ENCODE results near the gene EVX2. TPM values are rescaled to one million over a fixed set of nuclear protein-coding genes. Genes with fewer than 3 reads are reported as not detected.

EVX2 gene
- total and polyA plus RNA-seq, 8 donors: not detected

DNA sequence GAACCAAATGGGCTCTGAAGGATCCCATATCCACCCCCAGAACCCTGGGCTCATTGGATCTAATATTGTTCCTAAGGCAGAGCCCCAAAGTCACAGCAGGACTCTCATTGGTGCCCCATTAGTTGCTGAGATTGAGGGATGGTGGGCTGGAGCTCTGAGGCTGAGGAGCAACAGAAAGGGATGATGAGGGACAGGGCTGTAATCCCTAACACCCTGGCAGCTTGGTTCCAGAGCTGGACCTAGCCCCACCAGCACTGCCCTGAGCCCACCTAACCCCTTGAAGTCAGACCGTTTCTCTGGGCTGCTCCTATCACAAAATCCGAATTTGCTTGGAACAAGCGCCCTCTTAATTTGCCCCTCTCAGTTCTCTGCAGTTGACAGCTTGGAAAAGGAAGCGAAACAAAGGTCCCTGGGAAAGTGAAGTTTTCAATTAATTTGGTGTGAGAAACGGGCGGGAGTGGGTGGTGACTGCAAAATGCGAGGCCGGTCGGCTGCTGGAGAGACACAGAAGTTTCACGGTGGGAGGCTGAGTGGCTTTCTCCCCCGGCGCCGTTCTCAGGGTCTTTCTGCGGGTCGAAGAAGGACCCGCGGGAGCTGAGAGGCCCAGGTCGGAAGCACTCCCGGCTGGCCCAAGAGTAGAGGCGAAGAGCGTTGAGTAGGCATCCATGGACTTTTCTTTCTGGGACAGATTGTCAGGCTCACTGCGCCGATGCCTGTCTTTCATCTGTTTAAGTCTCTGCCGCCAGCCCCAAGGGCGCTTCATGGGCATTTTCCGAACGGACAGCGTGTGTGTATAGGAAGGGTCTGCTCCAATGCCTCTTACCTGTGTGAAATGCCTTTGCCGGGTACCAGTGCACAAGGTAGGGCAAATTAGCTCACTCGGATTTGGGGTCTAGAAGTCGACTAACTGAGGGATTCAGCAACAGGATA is 7.8 kb upstream of the EVX2 start:
- WGBS, 5 donors: 7 to 8% (median 8%) methylated on average over 24 to 31 of the region's 31 CpGs
- peaks cover 0 to 14% (median 2%) of the 10 kb centered on the region in 4 donors for H3K9me3 ChIP-seq
- TF ChIP-seq POLR2AphosphoS5 (IDR thresholded peaks at IDR 0.05): no peak
- no peak for TF ChIP-seq POLR2A (IDR thresholded peaks at IDR 0.05)
- TF ChIP-seq, protein P1, sequence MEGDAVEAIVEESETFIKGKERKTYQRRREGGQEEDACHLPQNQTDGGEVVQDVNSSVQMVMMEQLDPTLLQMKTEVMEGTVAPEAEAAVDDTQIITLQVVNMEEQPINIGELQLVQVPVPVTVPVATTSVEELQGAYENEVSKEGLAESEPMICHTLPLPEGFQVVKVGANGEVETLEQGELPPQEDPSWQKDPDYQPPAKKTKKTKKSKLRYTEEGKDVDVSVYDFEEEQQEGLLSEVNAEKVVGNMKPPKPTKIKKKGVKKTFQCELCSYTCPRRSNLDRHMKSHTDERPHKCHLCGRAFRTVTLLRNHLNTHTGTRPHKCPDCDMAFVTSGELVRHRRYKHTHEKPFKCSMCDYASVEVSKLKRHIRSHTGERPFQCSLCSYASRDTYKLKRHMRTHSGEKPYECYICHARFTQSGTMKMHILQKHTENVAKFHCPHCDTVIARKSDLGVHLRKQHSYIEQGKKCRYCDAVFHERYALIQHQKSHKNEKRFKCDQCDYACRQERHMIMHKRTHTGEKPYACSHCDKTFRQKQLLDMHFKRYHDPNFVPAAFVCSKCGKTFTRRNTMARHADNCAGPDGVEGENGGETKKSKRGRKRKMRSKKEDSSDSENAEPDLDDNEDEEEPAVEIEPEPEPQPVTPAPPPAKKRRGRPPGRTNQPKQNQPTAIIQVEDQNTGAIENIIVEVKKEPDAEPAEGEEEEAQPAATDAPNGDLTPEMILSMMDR (IDR thresholded peaks at IDR 0.05): no peak
- TF ChIP-seq EP300 (IDR thresholded peaks at IDR 0.05): no peak
- no peak overlapping the region for H3K4me3 ChIP-seq
- H3K36me3 ChIP-seq: no peaks in the 10 kb centered on the region
- peaks cover 55 to 100% (median 100%) of the 10 kb centered on the region in 3 donors for H3K27me3 ChIP-seq
- H3K27ac ChIP-seq: no peak overlapping the region
- intact Hi-C loops (cut with DNase I; ENCODE audit: low total_unique reads): no loop called here
- no peak for DNase-seq
- peaks cover 23 to 43% (median 37%) of the 10 kb centered on the region in 4 donors for H3K4me1 ChIP-seq

DNA sequence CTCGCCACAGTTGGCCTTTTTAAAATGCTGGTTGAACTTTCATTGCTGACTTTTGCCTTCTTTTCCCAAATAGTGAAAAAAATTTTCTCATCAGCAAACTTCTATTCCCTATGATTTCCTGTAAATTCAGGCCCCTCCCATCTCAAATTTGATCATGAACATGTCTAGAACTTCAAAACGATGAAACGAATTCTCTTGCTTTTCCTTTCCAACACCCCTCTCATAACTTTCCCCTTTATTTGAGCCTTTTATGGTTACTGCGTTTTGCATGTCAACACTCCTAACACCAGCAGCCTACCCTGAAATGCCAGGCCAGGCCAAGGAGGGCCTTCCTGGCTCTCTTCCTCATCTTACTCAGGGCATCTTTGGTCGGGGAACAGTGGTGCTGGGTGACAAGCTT is 7.1 kb upstream of the EVX2 start:
- Histone ChIP-seq H3K27ac (no peak overlapping the region), H3K36me3 (no peaks in the 10 kb centered on the region), H3K9me3 (peaks cover 0 to 14% (median 2%) of the 10 kb centered on the region in 4 donors), H3K27me3 (peaks cover 51 to 100% (median 100%) of the 10 kb centered on the region in 3 donors), H3K4me1 (peaks cover 19 to 43% (median 38%) of the 10 kb centered on the region in 4 donors), H3K4me3 (no peak overlapping the region)
- intact Hi-C loops (cut with DNase I; ENCODE audit: low total_unique reads): no loop called here
- 18 to 26% (median 20%) methylated on average over 5 of the region's 5 CpGs for WGBS, 5 donors
- TF ChIP-seq, protein P1 (IDR thresholded peaks at IDR 0.05): no peak
- TF ChIP-seq EP300 (IDR thresholded peaks at IDR 0.05) (no peak), POLR2A (IDR thresholded peaks at IDR 0.05) (no peak), POLR2AphosphoS5 (IDR thresholded peaks at IDR 0.05) (no peak)
- no peak for DNase-seq

DNA sequence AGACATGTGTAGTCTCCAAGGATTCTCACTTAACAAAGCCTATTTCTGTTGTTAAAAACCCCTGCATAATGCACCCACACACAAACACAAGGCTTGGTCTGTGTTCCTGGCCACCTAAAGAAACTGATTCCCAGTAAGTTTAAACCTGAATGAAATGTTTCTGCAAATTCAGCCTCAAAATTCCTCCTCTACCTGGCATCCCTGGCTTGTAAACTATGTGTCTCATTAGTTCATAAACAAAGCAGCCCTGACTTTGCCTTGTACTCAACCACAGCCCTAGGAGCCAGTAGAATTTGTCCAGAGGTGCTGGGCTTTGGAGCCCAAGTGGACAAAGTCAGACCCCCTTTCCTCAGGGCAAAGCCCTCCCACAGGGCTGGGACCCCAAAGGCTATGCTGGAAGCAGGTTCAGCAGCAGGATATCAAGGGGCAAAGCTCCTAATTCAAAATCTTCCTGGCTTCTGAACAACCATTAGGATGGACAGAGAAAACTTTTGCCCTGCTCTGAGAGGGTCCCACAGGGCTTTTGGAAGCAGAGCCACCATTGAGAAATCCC is 6.2 kb upstream of the EVX2 start:
- H3K4me3 ChIP-seq: no peak overlapping the region
- H3K36me3 ChIP-seq: no peaks in the 10 kb centered on the region
- H3K27me3 ChIP-seq: peaks cover 54 to 100% (median 100%) of the 10 kb centered on the region in 3 donors
- no peak overlapping the region for H3K27ac ChIP-seq
- peaks cover 19 to 53% (median 45%) of the 10 kb centered on the region in 4 donors for H3K4me1 ChIP-seq
- DNase-seq: no peak
- intact Hi-C loops (cut with DNase I; ENCODE audit: low total_unique reads): no loop called here
- peaks cover 0 to 16% (median 5%) of the 10 kb centered on the region in 4 donors for H3K9me3 ChIP-seq
- TF ChIP-seq, protein P1 (IDR thresholded peaks at IDR 0.05): no peak
- TF ChIP-seq POLR2A (IDR thresholded peaks at IDR 0.05) (no peak), POLR2AphosphoS5 (IDR thresholded peaks at IDR 0.05) (no peak), EP300 (IDR thresholded peaks at IDR 0.05) (no peak)

DNA sequence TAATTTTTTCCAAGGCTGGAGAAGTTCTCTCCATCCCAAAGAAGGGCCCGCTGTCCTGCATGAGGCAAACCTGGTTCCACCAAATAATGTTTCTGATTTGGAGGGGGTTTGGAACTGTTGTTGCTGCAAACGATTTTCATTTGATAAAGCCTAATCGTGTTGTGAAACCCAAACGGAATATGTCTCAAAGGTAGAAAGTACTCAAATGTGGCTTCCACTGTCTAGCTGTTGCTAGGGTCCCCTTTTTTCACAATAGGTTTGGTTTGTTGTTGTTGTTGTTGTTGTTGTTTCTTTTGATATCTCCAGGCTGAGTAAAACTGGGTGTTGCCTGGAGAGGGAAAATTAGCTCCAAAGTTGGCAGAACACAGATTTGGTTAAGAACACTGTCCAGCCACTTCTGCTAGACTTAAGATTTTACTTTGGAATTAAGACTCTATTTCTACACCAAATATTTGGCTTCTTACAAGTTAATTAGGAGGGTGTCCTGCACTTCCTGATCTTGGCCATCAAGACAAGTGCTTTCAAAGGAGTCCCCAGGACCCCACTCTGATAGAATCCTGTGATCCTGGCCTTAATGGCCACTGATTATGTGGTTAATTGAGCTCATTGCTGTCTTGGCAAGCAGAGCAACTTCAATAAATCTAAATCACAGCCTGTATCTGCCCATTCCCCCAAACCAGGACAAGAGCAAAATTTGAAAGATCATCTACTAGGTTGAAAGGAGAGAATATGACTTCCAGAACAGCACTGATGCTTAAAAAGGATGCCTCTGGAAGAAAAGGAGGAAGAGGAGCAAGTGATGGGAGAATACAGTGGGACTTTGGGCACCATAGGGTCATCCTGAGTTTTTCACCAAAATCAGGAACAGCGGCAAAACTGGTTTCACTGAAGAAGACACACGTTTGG is 5.4 kb upstream of the EVX2 start:
- TF ChIP-seq POLR2AphosphoS5 (IDR thresholded peaks at IDR 0.05) (no peak), POLR2A (IDR thresholded peaks at IDR 0.05) (no peak)
- Histone ChIP-seq H3K4me1 (peaks cover 19 to 58% (median 47%) of the 10 kb centered on the region in 4 donors), H3K9me3 (peaks cover 0 to 24% (median 4%) of the 10 kb centered on the region in 4 donors), H3K36me3 (no peaks in the 10 kb centered on the region), H3K27ac (no peak overlapping the region), H3K27me3 (peaks cover 52 to 100% (median 100%) of the 10 kb centered on the region in 3 donors), H3K4me3 (no peak overlapping the region)
- 5 to 10% (median 7%) methylated on average over 6 of the region's 6 CpGs for WGBS, 5 donors
- DNase-seq: no peak
- intact Hi-C loops (cut with DNase I; ENCODE audit: low total_unique reads): no loop called here

Measured in stomach (tissue), 9 donors.